GM12891 (cell line): ENCODE measurements around the gene UBXN11.

Experiments
- PAX5 ChIP-seq: IDR thresholded peaks from 2 replicates; pipeline ENCODE4 v1.6.1; 2011; ENCODE audit warnings: low read length, moderate library complexity, mild to moderate bottlenecking; ENCODE audit not compliant: insufficient read depth, severe bottlenecking
- POLR2A ChIP-seq: IDR thresholded peaks from 2 replicates; pipeline ENCODE4 v1.6.1; 2011; ENCODE audit warnings: low read depth, low read length, control low read depth
- POLR2AphosphoS5 ChIP-seq: IDR thresholded peaks from 2 replicates; pipeline ENCODE4 v1.6.1; 2011; ENCODE audit warnings: low read depth, low read length, control low read depth
- SPI1 ChIP-seq: IDR thresholded peaks from 2 replicates; pipeline ENCODE4 v1.6.1; 2011; ENCODE audit warnings: low read depth, low read length, control low read depth
- TAF1 ChIP-seq: IDR thresholded peaks from 2 replicates; pipeline ENCODE4 v1.6.1; 2011; ENCODE audit warnings: low read depth, low read length, control low read depth

- TF ChIP-seq SPI1 = no peak
- no peak for TF ChIP-seq POLR2A
- TF ChIP-seq TAF1 = no peak
- TF ChIP-seq POLR2AphosphoS5 = no peak
- no peak for TF ChIP-seq PAX5
Observed at GRCh38 chr1:26282401-26282918, 24.0 kb downstream of the UBXN11 start.
